Suprapubic skin (tissue), 4 donors: Measurements from ENCODE around the gene RAPGEF4.

Experiments
- CTCF ChIP-seq, 2 donors: fragments of 200-600 bp in 1 of 2; fragments of 450-650 bp in 1 of 2; sonication (generic) in 1 of 2; IDR thresholded peaks; one replicate each; pipeline ENCODE4 v1.5.1; 2016 to 2019; ENCODE audit warnings: antibody characterized with exemption in 2 of 2, mild to moderate bottlenecking in 1 of 2, moderate library complexity in 1 of 2
- EP300 ChIP-seq: sonication (generic); formaldehyde crosslinking; IDR thresholded peaks from one replicate; pipeline ENCODE4 v1.6.1; 2017; ENCODE audit warnings: antibody characterized with exemption
- POLR2A ChIP-seq, 2 donors: fragments of 450-650 bp; IDR thresholded peaks; one replicate each; pipeline ENCODE4 v1.6.1; 2017; ENCODE audit warnings: antibody characterized with exemption in 2 of 2, mild to moderate bottlenecking in 2 of 2, moderate library complexity in 2 of 2
- POLR2AphosphoS5 ChIP-seq, 3 donors: sonication (generic); formaldehyde crosslinking; IDR thresholded peaks; one replicate each; pipeline ENCODE4 v1.6.1; 2017; ENCODE audit warnings: antibody characterized with exemption in 3 of 3

DNA sequence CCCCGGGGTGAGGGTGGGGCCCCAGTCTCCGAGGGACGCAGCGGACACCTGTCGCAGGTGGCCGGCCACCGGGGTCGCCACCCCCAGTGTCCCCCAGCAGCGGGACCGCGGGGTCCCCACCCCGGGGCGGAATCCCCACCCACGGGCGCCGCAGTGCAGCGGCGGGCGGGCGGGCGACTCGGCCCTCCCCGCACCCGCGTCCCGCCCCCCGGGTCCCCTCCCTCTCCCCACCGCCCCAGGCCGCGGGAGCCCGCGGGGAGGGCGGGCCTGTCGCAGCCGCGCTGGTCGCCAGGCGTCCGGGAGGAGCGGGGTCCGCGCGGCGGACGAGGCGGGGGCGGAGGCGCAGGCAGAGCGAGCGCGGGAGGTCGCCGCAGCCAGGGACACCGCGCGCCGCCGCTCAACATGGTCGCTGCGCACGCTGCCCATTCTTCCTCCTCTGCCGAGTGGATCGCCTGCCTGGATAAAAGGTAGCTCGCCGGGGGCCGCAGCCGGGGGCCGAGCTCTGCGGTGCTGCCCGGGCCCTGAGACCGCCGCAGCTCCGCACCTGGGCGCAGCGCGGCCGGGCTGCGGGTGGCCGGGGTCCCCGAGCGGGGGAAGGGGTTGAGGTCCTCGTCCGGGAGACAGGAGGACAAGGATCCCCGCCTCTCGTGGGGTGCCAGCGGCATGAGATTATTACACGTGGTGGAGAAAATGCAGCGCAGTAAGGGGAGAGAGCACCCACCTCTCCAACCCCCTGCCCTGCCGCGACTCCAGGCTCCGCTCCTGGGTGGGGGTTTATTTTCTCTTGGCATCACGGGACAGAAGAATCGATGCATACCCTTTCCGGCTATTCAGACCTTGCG, at the start of gene RAPGEF4:
- TF ChIP-seq CTCF (IDR thresholded peaks at IDR 0.05) (no peak), POLR2AphosphoS5 (IDR thresholded peaks at IDR 0.05) (no peak), POLR2A (IDR thresholded peaks at IDR 0.05) (no peak), EP300 (no peak)
